Fibroblast of lung (primary cell): ENCODE data around the gene MAML3.

Experiments used
- EZH2 ChIP-seq: IDR thresholded peaks from 2 replicates; pipeline ENCODE4 v1.5.1; 2012; ENCODE audit warnings: low read length, control low read depth, mild to moderate bottlenecking; ENCODE audit errors: missing control alignments
- TF ChIP-seq, protein P1 (sequence below), 2 donors: IDR thresholded peaks in 1 of 2; conservative IDR thresholded peaks in 1 of 2; 1 replicate in 1 of 2; 2 replicates in 1 of 2; pipeline ENCODE4 v1.5.1; 2011 to 2012; ENCODE audit warnings: low read length in 2 of 2, control low read depth in 1 of 2, inconsistent platforms in 1 of 2, low read depth in 1 of 2, mild to moderate bottlenecking in 1 of 2

DNA sequence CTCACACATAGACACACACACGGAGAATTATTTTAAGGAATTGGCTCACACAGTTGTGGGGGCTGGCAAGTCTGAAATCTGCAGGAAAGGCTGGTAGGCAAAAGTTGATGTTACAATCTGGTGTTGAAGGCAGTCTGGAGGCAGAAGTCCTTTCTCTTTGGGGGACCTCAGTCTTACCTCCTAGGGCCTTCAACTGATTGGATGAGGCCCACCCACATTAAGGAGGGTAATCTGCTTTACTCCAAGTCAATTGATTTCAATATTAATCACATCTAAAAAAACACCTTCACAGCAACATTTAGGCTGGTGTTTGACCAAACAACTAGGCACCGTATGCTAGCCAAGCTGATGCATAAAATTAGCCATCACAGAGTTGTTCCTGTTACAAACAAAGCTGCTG, 477.6 kb downstream of the MAML3 start:
- TF ChIP-seq, protein P1, sequence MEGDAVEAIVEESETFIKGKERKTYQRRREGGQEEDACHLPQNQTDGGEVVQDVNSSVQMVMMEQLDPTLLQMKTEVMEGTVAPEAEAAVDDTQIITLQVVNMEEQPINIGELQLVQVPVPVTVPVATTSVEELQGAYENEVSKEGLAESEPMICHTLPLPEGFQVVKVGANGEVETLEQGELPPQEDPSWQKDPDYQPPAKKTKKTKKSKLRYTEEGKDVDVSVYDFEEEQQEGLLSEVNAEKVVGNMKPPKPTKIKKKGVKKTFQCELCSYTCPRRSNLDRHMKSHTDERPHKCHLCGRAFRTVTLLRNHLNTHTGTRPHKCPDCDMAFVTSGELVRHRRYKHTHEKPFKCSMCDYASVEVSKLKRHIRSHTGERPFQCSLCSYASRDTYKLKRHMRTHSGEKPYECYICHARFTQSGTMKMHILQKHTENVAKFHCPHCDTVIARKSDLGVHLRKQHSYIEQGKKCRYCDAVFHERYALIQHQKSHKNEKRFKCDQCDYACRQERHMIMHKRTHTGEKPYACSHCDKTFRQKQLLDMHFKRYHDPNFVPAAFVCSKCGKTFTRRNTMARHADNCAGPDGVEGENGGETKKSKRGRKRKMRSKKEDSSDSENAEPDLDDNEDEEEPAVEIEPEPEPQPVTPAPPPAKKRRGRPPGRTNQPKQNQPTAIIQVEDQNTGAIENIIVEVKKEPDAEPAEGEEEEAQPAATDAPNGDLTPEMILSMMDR (conservative IDR thresholded peaks at IDR 0.05 in 1 of 2, IDR thresholded peaks at IDR 0.05 in 1 of 2; ENCODE audit: low read depth in 1 of 2, low read length in 2 of 2), result no peak
- no peak for TF ChIP-seq EZH2
